GM21367 (cell line): ENCODE measurements around the gene MFAP4.

ENCODE experiments used
- ATAC-seq: cut with Tn5 transposase; IDR thresholded peaks from one replicate; pipeline ENCODE4 v1.9.1; 2021; ENCODE audit not compliant: unreplicated experiment

MFAP4 gene

GRCh38 chr17:19386051-19386929 is 700 bp downstream of the MFAP4 start:
- ATAC-seq, result no peak

GRCh38 chr17:19385521-19385983 is 1.4 kb downstream of the MFAP4 start:
- no peak for ATAC-seq

GRCh38 chr17:19384723-19385391 is 2.1 kb downstream of the MFAP4 start:
- no peak for ATAC-seq

- ATAC-seq, result no peak
Observed at GRCh38 chr17:19383681-19384470, 3.1 kb downstream of the MFAP4 start.

DNA sequence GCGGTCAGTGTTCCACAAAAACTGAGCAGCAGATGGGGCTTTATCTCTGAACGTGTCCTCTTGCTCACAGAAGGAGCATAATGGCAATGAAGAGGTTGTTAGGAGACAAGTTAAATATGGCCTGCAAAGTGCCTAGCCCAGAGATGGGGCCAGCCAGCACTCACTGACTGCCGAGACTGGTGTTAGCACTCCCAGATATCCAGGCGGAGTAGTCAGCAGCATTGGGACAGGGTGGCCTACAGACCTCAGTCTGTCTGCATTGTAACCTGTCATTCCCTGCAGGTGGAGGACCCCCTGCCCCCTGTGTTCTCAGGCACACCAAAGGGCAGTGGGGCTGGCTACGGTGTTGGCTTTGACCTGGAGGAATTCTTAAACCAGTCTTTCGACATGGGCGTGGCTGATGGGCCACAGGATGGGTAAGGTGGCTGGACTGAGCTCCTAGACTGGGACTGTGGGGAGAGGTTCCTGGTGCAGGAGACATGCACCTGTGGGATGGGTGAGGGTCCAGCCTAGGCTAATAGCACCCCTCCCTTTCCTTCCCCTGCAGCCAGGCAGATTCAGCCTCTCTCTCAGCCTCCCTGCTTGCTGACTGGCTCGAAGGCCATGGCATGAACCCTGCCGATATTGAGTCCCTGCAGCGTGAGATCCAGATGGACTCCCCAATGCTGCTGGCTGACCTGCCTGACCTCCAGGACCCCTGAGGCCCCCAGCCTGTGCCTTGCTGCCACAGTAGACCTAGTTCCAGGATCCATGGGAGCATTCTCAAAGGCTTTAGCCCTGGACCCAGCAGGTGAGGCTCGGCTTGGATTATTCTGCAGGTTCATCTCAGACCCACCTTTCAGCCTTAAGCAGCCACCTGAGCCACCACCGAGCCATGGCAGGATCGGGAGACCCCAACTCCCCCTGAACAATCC is 4.2 kb downstream of the MFAP4 start:
- ATAC-seq, result no peak

- no peak for ATAC-seq
Observed at GRCh38 chr17:19381741-19382444, 5.1 kb downstream of the MFAP4 start.

GRCh38 chr17:19381361-19381740 is 5.6 kb downstream of the MFAP4 start:
- ATAC-seq, result no peak

GRCh38 chr17:19380481-19381301 is 6.3 kb downstream of the MFAP4 start:
- ATAC-seq, result no peak

DNA sequence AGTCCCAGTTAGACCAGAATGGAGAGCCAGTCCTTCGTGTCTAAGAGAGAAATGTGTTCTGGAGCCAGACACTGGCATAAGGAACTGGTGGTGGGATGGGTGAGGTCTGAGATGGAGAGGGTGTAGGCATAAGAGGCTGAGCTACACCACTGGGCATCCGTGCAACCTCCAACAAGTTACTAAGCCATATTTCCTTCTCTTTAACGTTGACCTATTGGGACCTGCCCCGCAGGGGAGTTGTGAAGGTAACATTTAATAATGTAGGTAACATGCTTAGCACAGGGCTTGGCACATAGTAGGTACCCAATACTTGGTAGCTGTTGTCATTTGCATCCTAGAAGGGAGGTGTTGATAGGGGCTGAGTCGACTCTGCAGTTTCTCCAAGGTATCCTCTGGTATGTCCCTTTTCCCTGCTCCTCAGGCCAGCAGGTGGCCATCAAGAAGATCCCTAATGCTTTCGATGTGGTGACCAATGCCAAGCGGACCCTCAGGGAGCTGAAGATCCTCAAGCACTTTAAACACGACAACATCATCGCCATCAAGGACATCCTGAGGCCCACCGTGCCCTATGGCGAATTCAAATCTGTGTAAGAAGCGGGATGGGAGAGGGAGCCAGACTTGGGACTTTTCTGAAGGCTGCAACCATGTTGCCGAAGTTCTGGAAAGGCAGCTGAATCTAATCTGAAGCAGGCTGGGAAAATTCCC is 7.5 kb downstream of the MFAP4 start:
- no peak for ATAC-seq

DNA sequence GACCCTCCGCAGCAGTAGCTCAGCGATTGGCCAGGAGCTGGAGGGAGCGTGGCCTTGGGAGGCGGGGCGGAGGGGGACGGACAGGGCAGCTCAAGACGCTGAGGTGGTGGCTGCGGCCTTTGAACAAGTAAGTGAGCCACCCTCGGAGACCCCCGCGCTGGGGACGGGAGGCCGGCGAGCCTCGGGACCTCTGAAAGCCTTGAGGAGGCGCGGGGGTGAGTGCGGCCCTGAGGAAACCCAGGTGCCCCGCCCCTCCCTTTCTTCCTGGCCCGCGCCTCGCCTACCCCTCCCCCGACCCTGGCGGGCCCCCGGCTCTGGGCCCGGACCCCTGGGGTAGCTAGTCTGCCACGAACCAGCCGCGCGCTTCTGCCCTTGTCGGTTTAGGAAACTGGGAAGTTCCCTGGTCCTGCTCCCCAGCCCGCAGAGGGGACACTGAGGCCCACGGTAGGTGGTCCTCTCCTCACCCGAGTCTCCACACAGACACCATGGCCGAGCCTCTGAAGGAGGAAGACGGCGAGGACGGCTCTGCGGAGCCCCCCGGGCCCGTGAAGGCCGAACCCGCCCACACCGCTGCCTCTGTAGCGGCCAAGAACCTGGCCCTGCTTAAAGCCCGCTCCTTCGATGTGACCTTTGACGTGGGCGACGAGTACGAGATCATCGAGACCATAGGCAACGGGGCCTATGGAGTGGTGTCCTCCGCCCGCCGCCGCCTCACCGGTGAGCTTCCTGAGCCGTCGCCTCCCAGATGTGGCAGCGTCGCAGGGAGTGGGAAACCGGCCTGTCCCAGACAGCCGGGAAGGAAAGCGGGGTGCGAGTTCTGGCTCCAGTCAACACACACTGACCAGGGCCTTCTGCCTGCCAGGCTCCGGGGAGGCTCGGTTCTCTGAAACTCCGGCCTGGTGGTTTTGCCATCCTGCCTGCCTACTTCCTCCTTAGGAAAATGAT is 8.3 kb downstream of the MFAP4 start, which contains the start of gene MAPK7:
Gene MAPK7 (plus strand): TSS at position 83 of the 945 bp plus-strand sequence. CDS start 403 bp downstream, at position 486.
- no peak for ATAC-seq

- peak; percentile 88 for ATAC-seq
Observed at GRCh38 chr17:19377602-19378415, 9.2 kb downstream of the MFAP4 start.

GRCh38 chr17:19376811-19377210 is 10.2 kb downstream of the MFAP4 start:
- ATAC-seq, result no peak

- ATAC-seq, result no peak
Observed at GRCh38 chr17:19375732-19376131, 11.3 kb downstream of the MFAP4 start.

DNA sequence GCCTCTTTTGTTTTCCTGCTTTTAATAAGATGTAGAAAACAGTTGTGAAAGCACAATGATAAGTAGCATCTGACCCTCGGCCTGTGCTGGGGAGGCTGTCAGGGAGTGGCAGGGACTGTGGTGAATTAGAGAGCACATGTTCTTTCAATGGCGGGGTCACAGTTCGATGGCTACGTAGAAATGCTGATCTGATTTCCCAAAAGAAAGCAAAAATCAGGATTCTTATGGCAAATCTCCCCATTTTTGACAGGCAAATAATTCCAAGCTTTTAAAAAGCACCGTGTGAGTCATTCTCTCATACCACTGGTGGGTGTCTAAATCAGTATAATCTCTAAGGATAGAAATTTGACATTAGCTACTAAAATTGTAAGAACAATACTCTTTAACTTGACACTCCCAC is 12.9 kb downstream of the MFAP4 start:
- no peak for ATAC-seq

DNA sequence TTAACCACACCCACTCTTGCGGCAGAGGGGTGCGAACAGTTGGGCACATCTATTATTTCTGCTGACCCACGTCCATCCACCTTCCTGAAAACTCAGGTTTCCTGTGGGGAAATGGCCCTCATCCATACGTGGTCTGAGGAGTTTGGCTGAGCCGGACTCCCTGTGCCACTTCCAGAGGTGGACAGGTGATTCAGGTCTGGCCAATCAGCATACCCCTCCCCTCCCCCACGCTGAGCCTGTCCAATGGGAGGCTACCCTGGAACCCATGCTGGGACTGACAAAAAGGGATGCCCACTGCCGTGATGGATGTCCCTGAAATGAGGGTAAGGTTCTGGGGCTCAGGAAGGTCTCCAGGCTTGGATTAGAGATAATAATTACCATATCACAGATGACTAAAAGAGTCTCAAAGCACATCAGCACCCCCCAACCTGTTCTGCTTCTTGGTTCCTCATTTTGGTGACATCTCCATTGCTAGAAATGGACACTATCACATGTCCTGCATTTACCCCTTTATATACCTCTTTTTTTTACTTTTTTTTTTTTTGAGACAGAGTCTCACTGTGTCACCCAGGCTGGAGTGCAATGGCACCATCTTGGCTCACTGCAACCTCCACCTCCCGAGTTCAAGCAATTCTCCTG is 14.0 kb downstream of the MFAP4 start:
- no peak for ATAC-seq

- ATAC-seq, result no peak
Observed at GRCh38 chr17:19372439-19372838, 14.6 kb downstream of the MFAP4 start.
